ENCODE measurements around the gene LIN7B.
A peak's percentile ranks its signal among the peaks of the same experiment; 100 is the strongest.
"Not testable (repeated sequence)": the region's sequence is repeated elsewhere in the genome, so short reads cannot be mapped to it uniquely, and the experiment has no call there.

LIN7B gene, protein sequence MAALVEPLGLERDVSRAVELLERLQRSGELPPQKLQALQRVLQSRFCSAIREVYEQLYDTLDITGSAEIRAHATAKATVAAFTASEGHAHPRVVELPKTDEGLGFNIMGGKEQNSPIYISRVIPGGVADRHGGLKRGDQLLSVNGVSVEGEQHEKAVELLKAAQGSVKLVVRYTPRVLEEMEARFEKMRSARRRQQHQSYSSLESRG

GRCh38 chr19:49113762-49114629, at the start of gene LIN7B:
Gene LIN7B, plus strand, starts transcription at chr19:49114370. Its CDS starts 35 bp downstream, at chr19:49114405.
- FAIRE-seq (no peak), DNase-seq (ENCODE audit: low spot score) (peak; percentile 48)

- DNase-seq (ENCODE audit: low spot score) (no peak), FAIRE-seq (no peak)
Measured at GRCh38 chr19:49064768-49065611, 49.2 kb upstream of the LIN7B start, which contains the start of gene NTF4. Gene NTF4, minus strand, starts transcription at chr19:49064818. Its CDS starts 2,821 bp downstream, at chr19:49061997.

- DNase-seq (ENCODE audit: low spot score), result no peak
- FAIRE-seq, result no peak
Measured at GRCh38 chr19:49065905-49066512, 48.2 kb upstream of the LIN7B start.

- no peak for FAIRE-seq
- no peak for DNase-seq (ENCODE audit: low spot score)
Measured at GRCh38 chr19:49067554-49067953, 46.6 kb upstream of the LIN7B start.

GRCh38 chr19:49069026-49069425, 45.1 kb upstream of the LIN7B start:
- no peak for FAIRE-seq

DNA sequence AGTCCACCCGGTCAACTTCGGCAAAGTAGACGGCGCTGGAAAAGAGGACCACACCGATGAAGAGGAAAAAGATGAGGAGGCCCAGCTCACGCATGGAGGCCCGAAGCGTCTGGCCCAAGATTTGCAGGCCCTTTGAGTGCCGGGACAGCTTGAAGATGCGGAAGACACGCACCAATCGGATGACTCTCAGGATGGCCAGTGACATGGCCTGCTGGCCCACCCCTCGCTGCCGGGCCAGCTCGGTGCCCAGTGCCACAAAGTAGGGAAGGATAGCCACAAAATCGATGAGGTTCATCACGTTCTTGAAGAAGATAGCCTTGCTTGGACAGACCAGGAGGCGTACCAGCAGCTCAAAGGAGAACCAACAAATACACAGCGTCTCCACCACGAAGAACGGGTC, 43.8 kb upstream of the LIN7B start:
- no peak for FAIRE-seq
- no peak for DNase-seq (ENCODE audit: low spot score)

More at GRCh38 chr19:49069026-49069425, 45.1 kb upstream of the LIN7B start:
- DNase-seq (ENCODE audit: low spot score), result no peak

DNA sequence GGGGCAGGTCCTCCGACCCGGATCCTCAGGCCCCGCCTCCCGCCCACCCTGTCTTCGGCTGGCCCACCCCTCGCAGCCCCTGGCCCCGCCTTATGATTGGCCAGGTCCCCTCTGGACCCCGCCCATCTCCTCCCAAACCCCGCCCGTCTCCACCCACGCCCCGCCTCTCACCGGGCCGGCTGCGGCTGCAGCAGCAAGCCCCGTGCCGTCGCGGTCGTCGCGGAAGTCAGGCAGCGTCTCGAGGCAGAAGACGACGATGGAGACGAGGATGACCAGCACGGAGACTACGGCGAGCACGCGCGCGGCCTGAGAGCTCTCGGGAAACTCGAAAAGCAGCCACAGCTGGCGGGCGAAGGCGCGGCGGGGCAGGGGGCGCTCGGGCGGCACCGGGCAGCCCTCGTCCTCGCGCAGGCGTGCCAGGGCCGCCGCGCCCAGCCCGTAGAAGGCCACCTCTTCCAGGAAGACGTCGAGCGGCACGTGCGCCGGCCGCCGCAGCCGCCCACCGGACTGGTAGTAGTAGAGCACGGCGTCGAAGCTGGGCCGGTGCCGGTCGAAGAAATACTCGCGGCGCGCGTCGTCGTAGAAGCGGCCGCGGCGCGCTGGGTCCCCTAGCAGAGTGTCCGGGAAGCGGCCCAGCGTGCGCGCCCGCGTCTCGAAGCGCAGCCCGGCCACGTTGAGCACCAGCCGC, 42.2 kb upstream of the LIN7B start:
- no peak for FAIRE-seq
- DNase-seq (ENCODE audit: low spot score), result no peak

GRCh38 chr19:49073514-49074378, 40.4 kb upstream of the LIN7B start:
- peak; percentile 21 for DNase-seq (ENCODE audit: low spot score)
- no peak for FAIRE-seq

GRCh38 chr19:49074869-49075268, 39.3 kb upstream of the LIN7B start:
- FAIRE-seq, result not testable (repeated sequence)
- DNase-seq (ENCODE audit: low spot score), result peak; percentile 23

DNA sequence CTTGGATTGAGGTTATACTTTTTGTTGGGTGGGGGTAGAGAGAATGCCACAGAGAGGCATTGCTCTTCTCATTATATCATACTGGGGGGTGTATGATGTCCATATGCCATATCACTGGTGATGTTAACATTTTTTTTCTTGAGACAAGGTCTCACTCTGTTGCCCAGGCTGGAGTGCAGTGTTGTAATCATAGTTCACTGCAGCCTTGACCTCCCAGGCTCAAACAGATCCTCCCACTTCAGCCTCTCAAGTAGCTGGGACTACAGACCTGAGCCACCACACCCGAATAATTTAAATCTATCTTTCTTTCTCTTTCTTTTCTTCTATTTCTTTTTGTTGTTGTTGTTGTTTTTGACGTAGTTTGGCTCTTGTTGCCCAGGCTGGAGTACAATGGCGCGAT, 33.8 kb upstream of the LIN7B start:
- no peak for DNase-seq (ENCODE audit: low spot score)
- FAIRE-seq, result no peak

- FAIRE-seq, result no peak
- no peak for DNase-seq (ENCODE audit: low spot score)
Measured at GRCh38 chr19:49081273-49081672, 32.9 kb upstream of the LIN7B start.

DNA sequence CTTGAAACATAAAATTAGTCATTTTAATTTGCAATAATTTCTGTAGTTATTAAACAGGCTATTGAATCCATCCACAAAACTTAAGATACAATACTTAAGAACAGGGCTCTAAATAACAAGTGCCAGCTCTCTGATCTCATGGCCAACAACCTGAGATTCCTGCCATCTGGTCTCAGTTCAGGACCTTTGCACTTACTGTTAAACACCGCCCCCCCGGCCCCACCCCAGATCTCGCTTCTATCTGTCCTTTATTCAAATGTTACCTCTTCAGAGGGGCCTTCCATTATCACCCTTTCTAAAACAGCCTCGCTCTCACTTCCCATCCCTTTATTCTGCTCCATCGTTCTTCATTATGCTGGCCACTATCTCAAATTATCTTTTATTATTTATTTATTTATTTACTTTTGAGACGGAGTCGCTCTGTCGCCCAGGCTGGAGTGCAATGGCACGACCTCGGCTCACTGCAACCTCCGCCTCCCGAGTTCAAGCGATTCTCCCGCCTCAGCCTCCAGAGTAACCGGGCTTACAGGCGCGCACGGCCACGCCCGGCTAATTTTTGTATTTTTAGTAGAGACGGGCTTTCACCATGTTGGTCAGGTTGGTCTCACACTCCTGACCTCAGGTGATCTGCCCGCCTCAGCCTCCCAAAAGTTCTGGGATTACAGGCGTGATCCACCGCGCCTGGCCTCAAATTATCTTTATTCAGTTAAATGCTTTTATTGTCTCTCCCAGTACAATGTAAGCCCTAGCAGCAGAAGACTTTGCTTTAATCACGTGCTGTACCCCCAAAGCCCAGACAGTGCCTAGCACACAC, 29.8 kb upstream of the LIN7B start:
- DNase-seq (ENCODE audit: low spot score) (no peak), FAIRE-seq (no peak)

DNA sequence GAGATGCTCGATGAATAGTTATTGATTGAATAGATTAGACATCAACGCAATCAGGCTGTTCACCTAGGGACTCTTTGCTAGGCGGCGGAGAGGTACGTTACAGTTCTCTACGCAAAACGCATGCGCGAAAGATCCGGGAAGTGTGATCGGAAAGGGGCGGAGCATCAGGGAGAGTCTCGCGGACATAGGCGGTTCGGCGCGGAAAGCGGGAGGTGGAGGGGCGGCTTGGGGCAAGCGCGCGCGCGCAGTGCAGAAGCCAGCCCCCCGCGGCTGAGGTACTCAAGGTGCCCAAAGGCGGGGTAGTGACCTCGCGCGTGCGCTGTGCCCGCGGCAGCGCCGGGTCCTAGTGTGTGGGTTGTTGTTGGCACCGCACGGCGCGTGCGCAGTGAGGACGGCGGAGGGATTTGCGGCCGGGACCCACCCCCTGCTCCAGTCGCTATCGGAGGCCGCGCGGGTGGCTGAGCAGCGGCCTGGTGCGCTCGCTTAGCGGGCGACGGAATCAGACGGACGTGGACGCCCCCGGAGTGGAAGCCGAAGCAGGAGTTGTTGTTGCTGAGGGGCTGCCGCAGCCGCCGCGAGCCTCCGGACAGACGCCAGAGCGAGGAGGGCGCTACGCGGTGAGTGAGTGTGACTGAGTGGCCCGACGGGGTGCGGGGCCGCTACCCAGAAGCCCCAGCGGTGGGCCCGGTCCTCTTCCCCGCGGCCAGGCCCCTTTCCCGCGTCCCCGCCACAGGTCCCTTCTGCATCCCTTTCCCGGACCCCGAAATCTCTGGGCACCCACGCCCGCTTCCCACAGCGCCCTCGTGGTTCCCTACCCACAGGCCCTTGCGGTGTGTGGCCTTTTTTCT, 28.9 kb upstream of the LIN7B start, which contains the start of gene SNRNP70:
Gene SNRNP70 (plus strand): TSS at position 432 of the 848 bp plus-strand sequence. CDS start 964 bp downstream, outside the sequence.
- FAIRE-seq (peak; percentile 65), DNase-seq (ENCODE audit: low spot score) (peak; percentile 96)

DNA sequence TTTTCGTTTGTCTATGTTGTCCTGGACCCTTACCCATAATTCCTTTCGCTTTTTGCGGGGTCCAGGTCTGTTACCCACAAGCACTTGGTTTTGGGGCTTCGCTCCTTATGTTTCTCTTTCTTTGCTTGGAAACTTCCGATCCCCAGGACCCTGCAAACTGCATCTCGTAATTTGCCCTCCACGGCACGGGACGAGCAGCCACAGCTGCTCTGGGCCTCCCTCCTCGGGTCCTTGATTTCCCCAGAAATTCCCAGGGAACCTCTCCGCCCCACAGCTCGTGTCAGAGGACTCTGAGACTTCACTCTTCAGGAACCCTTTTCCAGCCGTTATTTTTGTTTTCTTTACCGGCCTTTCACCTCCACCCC, 28.3 kb upstream of the LIN7B start:
- no peak for DNase-seq (ENCODE audit: low spot score)
- FAIRE-seq, result no peak

DNA sequence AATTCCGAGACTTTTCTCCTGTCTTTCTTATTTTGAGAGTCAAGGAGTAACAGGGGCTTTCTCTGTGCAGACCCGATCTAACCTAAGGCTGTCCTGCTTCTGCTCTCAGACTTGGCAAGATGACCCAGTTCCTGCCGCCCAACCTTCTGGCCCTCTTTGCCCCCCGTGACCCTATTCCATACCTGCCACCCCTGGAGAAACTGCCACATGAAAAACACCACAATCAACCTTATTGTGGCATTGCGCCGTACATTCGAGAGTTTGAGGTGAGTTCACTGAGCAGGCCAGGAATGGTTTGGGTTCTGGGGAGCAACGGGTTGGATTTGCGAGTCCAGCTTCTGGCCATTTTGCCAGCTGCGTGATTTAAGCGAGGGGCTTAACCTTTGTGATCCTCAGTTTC, 27.9 kb upstream of the LIN7B start:
- FAIRE-seq, result no peak
- DNase-seq (ENCODE audit: low spot score), result no peak

GRCh38 chr19:49091391-49092038, 22.7 kb upstream of the LIN7B start:
- DNase-seq (ENCODE audit: low spot score), result no peak
- no peak for FAIRE-seq

DNA sequence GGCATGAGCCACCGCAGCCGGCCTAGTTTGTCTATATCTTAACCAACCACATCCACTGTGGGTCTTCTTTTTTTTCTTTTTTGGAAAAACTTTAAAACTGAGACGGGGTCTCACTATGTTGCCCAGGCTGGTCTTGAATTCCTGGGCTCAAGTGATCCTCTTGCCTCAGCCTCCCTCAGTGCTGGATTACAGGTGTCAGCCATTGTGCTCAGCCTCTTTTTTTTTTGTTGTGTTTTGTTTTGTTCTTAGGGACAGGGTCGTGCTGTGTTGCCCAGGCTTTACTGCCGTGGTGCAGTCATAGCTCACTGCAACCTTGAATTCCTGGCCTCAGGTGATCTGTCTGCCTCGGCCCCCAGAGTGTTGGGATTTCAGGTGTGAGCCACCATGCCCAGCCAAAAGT, 21.5 kb upstream of the LIN7B start:
- no peak for FAIRE-seq

More for the DNA sequence above, 21.5 kb upstream of the LIN7B start:
- DNase-seq (ENCODE audit: low spot score), result no peak
